GM13977 (cell line): ENCODE results near the gene THSD7A.

ENCODE experiments used
- DNase-seq: peaks from one replicate; pipeline ENCODE4 v3.0.0; 2012; ENCODE audit warnings: low spot score
- CTCF ChIP-seq: IDR thresholded peaks from 2 replicates; pipeline ENCODE4 v1.5.1; 2012; ENCODE audit warnings: mild to moderate bottlenecking, control low read depth; ENCODE audit not compliant: insufficient read depth; ENCODE audit errors: extremely low read depth, missing control alignments
- in situ Hi-C: fragments of 300-500 bp; cut with MboI; formaldehyde crosslinking; loops from one replicate; pipeline ENCODE4 v1.12.0; 2022; ENCODE audit warnings: low sequenced_read_pairs, low pct_unique_long_range_greater_than_20kb, mixed read lengths, inconsistent platforms; ENCODE audit not compliant: unreplicated experiment

THSD7A gene

GRCh38 chr7:11474902-11475585 lies 357.0 kb downstream of the THSD7A start:
- no peak for DNase-seq
- no peak for TF ChIP-seq CTCF
- in situ Hi-C loops: no loop called here

- no peak for TF ChIP-seq CTCF
- no peak for DNase-seq
- in situ Hi-C loops: no loop called here
These were observed 358.1 kb downstream of the THSD7A start for GRCh38 chr7:11473807-11474424.

- in situ Hi-C loops: no loop called here
- DNase-seq: no peak
- TF ChIP-seq CTCF: no peak
These were observed 358.8 kb downstream of the THSD7A start for GRCh38 chr7:11473220-11473619.

- no peak for DNase-seq
- in situ Hi-C loops: no loop called here
- no peak for TF ChIP-seq CTCF
These were observed 359.4 kb downstream of the THSD7A start for GRCh38 chr7:11472646-11473045.

GRCh38 chr7:11471255-11471654 lies 360.7 kb downstream of the THSD7A start:
- in situ Hi-C loops: no loop called here
- no peak for TF ChIP-seq CTCF
- no peak for DNase-seq

GRCh38 chr7:11469028-11469745 lies 362.8 kb downstream of the THSD7A start:
- in situ Hi-C loops: no loop called here
- DNase-seq: no peak
- TF ChIP-seq CTCF: no peak
